Epidermal melanocyte (primary cell): ENCODE results near the gene MAPK8.
"Not testable (repeated sequence)": the region's sequence is repeated elsewhere in the genome, so short reads cannot be mapped to it uniquely, and the experiment has no call there.

Experiments
- DNase-seq: peaks from one replicate; pipeline ENCODE4 v3.0.0; 2011; ENCODE audit warnings: low spot score; ENCODE audit not compliant: insufficient read length

The MAPK8 gene

GRCh38 chr10:48414778-48415177 lies 108.3 kb downstream of the MAPK8 start:
- no peak for DNase-seq

- no peak for DNase-seq
Measured at GRCh38 chr10:48416584-48417232, 110.2 kb downstream of the MAPK8 start.

DNA sequence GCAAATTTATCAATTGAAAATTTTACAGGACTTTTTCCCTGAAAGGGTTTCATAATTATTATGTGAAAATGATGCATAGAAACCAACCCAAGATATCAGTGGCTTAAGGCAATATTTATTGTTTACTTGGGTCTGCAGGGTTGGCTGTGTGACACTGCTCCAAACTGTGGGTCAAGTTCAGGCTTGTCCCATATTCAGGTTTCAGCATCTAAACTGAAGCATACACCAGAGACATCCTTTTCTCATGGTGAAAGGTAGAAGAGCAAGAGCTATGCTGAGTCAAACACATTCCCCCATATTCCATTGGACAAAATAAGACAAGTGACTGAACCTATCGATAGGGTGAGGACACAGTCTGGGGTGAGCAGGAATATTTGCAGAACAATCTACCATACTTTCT lies 110.9 kb downstream of the MAPK8 start:
- no peak for DNase-seq

DNA sequence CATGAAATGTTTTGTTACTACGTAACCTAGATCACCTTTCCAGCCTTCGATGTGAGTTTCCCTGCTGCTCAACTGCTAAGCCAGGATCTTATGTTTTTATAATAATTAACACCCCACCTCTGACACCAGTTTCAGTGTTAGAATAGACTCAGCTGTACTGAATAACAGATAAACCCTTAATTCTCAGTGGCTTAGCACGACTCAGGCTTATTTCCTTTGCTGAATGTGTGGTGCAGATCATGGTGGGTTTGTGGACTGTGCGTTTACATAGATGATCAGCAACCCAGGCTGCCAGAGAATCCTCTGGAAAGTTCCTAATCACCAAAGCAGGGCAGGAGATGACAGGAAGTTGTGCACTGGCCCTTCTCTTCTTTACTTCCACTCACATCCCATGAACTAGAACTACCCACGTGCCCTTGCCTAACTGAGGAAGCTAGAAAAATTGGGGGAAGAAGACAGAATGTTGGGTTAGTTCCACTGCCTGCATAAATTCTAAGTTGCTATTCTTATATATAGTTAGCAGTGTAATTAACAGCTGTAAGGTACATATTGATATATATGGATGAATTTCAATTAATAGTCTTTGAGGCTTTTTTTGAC lies 111.8 kb downstream of the MAPK8 start:
- DNase-seq: no peak

GRCh38 chr10:48419714-48420113 lies 113.2 kb downstream of the MAPK8 start:
- DNase-seq: no peak

DNA sequence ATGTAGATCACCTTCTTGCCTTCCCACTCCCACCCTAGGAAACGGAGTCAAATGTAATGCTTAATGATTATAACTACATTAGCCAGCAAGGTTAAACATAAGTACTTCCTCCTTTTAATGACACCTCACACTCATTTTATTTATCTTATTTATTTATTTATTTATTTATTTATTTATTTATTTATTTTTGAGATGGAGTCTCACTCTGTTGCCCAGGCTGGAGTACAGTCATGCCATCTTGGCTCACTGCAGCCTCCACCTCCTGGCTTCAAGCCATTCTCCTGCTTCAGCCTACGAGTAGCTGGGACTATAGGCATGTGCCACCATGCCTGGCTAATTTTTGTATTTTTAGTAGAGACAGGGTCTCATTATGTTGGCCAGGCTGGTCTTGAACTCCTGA lies 115.4 kb downstream of the MAPK8 start:
- not testable (repeated sequence) for DNase-seq

- no peak for DNase-seq
Measured at GRCh38 chr10:48423884-48424283, 117.4 kb downstream of the MAPK8 start.

DNA sequence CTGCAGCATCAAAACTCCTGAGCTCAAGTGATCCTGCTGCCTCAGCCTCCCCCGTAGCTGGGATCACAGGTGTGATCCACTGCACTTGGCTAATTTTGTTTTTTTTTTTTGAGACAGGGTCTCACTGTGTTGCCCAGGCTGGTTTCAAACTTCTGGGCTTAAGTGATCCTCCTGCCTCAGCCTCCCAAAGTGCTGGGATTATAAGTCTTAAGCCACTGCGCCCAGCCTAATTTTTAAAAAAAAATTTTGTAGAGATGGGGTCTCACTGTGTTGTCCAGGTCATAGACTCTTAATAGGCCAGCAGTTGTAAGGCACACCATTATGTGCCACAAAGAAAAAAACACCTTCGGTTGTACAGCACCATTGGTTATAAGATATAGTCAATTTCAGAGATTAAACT lies 122.4 kb downstream of the MAPK8 start:
- no peak for DNase-seq

GRCh38 chr10:48429309-48429708 lies 122.8 kb downstream of the MAPK8 start:
- DNase-seq: no peak

DNA sequence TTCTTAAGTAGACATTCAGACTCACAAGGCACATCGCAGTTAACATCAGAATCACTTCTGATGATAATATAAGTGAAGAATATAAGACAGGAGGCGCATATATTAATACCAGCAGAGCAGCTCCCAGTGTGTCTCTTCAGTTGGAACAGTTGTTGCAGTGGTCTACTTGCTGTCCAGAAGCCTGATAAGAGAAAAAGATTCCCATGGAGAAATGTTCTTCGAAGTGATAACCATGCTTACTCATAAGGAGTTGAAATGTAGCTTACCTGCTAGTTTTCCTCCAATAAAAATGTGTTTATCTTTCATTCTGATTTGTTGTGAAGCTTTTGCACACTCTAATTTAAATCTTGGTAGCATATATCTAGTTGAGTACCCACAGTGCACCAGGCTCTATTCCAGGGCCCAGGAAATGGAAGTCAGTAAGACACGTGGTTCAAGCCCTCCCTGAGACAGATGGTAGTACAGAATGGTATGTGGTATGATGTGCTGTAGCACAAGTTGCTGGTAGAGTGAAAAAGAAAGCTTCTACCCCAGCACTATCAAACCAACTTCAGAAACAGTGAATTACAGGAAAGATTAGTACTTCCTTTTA lies 124.0 kb downstream of the MAPK8 start:
- no peak for DNase-seq

GRCh38 chr10:48431871-48432270 lies 125.4 kb downstream of the MAPK8 start:
- DNase-seq: no peak

DNA sequence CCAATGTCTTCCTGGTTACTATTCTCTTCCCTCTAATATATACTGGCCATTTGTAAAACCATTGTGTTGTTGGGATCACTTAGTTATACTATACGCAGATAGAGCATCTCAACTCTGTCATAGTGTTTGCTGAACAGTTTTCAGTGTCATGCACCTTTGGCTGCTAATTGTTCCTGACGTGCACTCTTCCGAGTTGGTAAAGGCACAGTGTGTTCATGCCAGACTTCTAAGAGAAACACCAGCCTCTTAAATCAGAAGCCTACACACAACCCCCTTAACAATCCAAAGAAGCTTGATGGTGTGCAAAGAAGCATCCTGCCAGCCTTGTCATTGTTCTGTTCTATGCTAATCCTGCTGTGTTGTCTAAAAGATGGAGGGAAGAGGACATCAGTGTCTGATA lies 131.1 kb downstream of the MAPK8 start:
- no peak for DNase-seq

- no peak for DNase-seq
Measured at GRCh38 chr10:48439031-48439430, 132.6 kb downstream of the MAPK8 start.

DNA sequence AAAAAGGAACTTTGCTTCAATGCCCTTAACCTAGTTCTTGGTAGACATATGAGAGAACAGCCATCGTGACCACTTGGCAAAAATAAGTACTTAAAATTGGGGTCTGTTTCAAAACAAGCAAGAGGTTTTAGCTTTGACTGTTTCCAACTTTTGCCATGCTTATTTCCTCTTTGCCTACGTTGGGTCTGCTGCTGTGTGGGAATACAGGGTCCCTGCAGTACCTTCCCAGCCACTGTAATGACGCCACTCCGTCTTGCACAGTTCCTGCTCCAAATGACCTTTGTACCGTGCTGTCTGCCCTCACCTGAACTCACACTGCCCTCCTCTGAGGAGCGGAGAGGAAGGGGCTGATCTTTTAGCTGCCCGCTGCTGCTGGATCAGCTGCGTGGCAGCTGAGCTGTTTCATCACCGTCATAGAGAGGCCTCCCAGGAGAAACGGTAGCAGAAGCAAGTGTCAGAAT lies 133.1 kb downstream of the MAPK8 start:
- no peak for DNase-seq

- DNase-seq: no peak
Measured at GRCh38 chr10:48440771-48441170, 134.3 kb downstream of the MAPK8 start.

- no peak for DNase-seq
Measured at GRCh38 chr10:48442090-48442808, 135.8 kb downstream of the MAPK8 start.

GRCh38 chr10:48442809-48443177 lies 136.3 kb downstream of the MAPK8 start:
- DNase-seq: no peak

GRCh38 chr10:48444266-48444665 lies 137.8 kb downstream of the MAPK8 start:
- DNase-seq: no peak

- DNase-seq: no peak
Measured at GRCh38 chr10:48444861-48445841, 138.7 kb downstream of the MAPK8 start.

DNA sequence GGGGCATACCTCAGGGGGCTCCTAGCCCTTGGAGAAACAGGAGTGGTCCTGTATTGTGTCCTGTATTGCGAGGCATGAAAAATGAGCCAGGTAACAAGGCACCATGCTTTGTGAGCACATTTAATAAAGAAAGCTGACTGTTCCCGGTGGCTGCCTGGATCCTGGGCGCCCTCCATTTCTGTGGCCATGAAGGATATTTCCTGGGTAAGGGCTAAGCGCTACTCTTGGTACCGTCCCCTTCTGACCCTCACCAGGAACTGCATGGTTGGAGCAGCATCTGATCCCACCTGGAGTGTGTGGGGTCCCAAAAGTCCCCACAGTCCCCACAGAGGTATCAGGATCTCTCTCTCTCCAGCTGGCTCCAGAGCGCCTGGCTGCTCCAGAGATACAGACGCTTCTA lies 139.5 kb downstream of the MAPK8 start:
- DNase-seq: no peak

DNA sequence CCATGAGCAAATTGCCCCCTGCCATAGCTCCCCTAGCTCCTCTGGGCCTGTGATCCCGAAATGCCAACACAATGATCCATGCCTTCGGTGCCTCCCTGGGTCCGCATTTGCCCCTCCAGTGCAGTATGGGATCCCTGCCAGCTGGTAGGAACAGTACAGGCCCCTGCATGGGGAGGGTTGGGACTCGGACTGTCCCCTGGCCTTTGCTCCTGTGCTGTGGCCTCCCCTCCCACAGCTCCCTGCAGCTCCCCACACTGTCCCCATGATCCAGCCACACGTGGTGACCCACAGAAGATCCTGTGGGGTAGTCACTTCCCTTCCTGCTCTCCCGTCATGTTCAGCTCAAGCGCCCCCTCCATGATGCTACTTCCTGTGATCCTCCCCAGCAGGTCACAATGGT lies 140.3 kb downstream of the MAPK8 start:
- DNase-seq: no peak
